Right renal cortex interstitium (tissue), 3 donors: Measurements from ENCODE around the gene TYRO3. TPM values are rescaled to one million over a fixed set of nuclear protein-coding genes. Genes with fewer than 3 reads are reported as not detected.

Source experiments
- DNase-seq, 3 donors: peaks; one replicate each; pipeline ENCODE4 v3.0.0-alpha.2; 2013; ENCODE audit warnings: low read depth in 3 of 3, low spot score in 2 of 3
- polyA plus RNA-seq, 3 donors: library from polyadenylated mRNA; unstranded; fragments of 120-200 nt; gene quantifications; one replicate each; pipeline ENCODE4 v1.2.1, GENCODE V29; 2013; ENCODE audit not compliant: insufficient read length in 3 of 3

TYRO3 gene
- polyA plus RNA-seq, 3 donors: 149 to 175 (median 154) TPM

- DNase-seq: no peak
These were observed 40.0 kb downstream of the TYRO3 start for GRCh38 chr15:41599061-41599460.

- no peak for DNase-seq
These were observed 44.5 kb downstream of the TYRO3 start for GRCh38 chr15:41603411-41603935.

GRCh38 chr15:41603941-41604911 is 45.2 kb downstream of the TYRO3 start:
- no peak for DNase-seq

GRCh38 chr15:41605566-41605965 is 46.6 kb downstream of the TYRO3 start:
- DNase-seq: no peak

GRCh38 chr15:41606997-41607396 is 48.0 kb downstream of the TYRO3 start:
- no peak for DNase-seq

- no peak for DNase-seq
These were observed 50.1 kb downstream of the TYRO3 start for GRCh38 chr15:41609123-41609522.

GRCh38 chr15:41610048-41610447 is 51.0 kb downstream of the TYRO3 start:
- DNase-seq: no peak

- DNase-seq: peak in 2 of 3 donors; percentile 37 to 44
These were observed 61.7 kb downstream of the TYRO3 start for GRCh38 chr15:41620536-41621199.

GRCh38 chr15:41621200-41622193 is 62.5 kb downstream of the TYRO3 start:
- peak; percentile 56 to 74 (median 70) for DNase-seq

GRCh38 chr15:41622901-41623300 is 63.9 kb downstream of the TYRO3 start:
- no peak for DNase-seq

GRCh38 chr15:41627203-41627602 is 68.2 kb downstream of the TYRO3 start:
- DNase-seq: no peak

GRCh38 chr15:41629463-41629862 is 70.5 kb downstream of the TYRO3 start:
- DNase-seq: no peak

GRCh38 chr15:41629883-41630282 is 70.9 kb downstream of the TYRO3 start:
- DNase-seq: no peak

GRCh38 chr15:41630616-41631217 is 71.7 kb downstream of the TYRO3 start:
- DNase-seq: no peak

GRCh38 chr15:41631880-41632470 is 73.0 kb downstream of the TYRO3 start:
- DNase-seq: no peak
